HG03378 (cell line): ENCODE results near the gene AP2B1.

ENCODE experiments used
- ATAC-seq: cut with Tn5 transposase; IDR thresholded peaks from one replicate; pipeline ENCODE4 v1.9.1; 2021; ENCODE audit warnings: mild to moderate bottlenecking, moderate library complexity; ENCODE audit not compliant: unreplicated experiment

Gene AP2B1

DNA sequence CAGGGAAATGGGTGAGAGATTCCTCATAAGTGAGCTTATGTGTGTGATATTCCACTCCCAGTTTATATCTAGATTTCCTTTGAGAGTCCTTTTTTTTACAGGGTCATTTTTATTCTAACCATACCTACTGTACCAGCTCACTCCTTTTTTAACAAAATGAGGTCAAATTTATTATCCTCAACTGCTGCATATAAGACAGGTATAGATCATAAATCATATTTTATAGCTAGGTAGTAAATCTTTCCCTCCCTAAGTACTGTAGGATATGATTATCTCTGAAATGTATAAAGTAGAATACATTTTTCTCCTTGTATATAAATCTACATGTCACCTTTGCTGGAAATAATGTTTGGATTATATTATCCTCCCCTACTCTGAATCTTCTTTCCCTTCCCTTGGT, 31.5 kb downstream of the AP2B1 start:
- ATAC-seq = no peak

DNA sequence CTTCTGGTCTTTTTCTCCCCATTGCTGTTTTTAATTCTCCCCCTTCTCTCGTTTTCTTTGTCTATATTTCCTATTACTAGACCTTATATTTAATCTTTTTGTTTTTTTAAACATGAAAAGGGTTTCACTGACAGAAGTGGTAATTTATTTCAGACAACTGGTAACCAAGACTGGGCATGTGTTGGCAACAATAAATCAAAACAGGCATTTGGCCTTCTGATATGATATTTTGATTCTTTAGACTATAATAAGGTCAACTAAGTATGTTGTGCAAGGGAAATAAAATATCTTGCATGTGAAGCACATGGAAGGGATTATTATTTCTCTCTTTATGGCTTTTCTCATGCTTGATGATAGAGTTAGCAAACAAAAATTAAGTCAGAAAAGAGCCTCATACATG, 34.6 kb downstream of the AP2B1 start:
- no peak for ATAC-seq

- no peak for ATAC-seq
Measured at GRCh38 chr17:35627417-35627816, 40.3 kb downstream of the AP2B1 start.

DNA sequence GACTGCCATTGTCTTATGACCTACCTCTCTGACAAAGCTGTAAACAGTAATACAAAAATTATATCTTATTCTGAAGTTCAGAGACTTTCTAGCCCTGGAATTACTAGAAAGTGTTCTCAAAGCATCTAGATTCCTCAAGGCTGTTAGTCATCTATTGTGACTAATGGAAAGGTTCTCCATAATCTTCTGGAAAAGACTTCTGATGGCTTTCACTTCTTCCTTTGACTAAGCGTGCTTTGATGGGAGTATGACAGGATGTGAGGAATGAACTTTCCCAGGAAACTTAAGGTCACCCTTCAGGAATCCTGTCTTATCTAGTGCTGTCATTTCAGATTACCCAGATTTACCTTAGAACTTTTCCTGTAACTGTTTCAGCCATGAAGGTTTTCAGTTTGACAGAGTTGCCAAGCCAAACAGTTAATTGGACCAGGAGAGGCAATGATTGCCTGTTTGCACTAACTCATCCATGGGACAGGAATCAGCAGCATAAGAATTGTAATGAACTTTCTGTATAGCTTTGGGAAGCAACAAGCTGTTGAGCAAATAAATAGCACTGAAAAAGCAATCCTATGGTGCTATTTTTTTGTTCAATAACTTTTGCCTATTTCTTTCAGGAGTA, 43.5 kb downstream of the AP2B1 start:
- no peak for ATAC-seq

GRCh38 chr17:35641032-35641431, 53.9 kb downstream of the AP2B1 start:
- no peak for ATAC-seq

GRCh38 chr17:35645923-35646322, 58.8 kb downstream of the AP2B1 start:
- ATAC-seq = no peak

GRCh38 chr17:35651467-35651866, 64.3 kb downstream of the AP2B1 start:
- no peak for ATAC-seq

DNA sequence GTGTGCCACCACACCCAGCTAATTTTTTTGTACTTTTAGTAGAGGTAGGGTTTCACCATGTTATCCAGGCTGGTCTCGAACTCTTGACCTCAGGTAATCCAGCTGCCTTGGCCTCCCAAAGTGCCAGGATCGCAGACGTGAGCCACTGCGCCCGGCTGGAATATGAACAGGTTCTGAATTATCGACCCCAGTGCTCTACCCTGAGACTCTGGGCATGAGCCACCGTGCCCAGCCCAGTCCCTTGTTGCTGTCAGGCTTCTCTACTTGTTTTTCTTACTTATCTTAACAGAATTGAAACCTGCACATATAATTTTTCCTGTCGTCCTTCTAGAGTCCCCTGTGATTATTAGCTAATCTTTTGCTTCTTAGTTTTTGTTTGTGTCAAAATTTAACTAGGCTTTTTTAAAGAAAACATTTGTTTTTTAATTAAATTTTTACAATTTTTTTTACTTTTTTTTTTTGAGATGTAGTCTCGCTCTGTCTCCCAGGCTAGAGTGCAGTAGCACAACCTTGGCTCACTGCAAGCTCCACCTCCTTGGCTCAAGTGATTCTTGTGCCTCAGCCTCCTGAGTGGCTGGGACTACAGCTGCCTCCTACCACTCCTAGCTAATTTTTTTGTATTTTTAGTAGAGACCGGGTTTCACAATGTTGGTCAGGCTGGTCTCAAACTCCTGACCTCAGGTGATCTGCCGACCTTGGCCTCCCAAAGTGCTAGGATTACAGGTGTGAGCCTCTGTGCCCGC, 66.7 kb downstream of the AP2B1 start:
- ATAC-seq = no peak

- no peak for ATAC-seq
Measured at GRCh38 chr17:35655303-35655702, 68.2 kb downstream of the AP2B1 start.

GRCh38 chr17:35660902-35661301, 73.8 kb downstream of the AP2B1 start:
- ATAC-seq = no peak

DNA sequence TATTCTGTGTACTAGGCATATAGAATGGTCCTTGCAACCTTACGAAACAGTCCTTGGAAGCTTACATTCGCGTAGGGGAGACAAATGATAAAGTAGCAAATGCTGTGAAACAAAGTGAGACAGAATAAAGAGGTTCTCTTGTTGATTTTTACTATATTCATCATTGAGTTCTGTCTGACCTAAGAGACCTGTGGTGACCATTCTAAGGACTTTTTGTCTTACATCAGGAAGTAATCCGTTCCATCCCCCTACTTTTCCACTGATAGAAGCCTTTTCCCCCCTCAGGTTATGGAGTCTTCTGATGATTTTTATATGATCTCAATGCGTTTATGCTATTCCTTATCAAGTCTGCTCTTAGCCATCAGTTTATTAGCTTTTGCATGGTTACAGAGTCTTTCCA, 77.6 kb downstream of the AP2B1 start:
- ATAC-seq = no peak

- ATAC-seq = no peak
Measured at GRCh38 chr17:35665662-35666061, 78.5 kb downstream of the AP2B1 start.

DNA sequence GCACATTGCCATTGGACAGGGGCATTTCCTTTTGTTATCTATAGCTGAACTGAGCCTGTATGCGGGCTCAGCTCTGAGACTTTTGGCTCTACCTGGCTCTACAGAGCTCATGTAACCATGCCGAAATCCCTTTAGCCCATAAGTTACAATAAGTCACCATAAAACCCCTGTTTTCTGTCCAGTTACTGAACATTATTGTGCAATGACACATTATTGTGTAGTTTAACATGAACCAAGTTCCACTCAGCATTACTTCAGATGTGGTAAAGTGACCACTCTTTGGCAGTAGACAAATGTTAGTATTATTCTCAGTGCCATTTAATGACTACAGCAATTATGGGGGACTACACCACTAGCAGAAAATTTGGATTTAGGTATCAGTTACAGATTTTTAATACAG, 78.9 kb downstream of the AP2B1 start:
- ATAC-seq = no peak

DNA sequence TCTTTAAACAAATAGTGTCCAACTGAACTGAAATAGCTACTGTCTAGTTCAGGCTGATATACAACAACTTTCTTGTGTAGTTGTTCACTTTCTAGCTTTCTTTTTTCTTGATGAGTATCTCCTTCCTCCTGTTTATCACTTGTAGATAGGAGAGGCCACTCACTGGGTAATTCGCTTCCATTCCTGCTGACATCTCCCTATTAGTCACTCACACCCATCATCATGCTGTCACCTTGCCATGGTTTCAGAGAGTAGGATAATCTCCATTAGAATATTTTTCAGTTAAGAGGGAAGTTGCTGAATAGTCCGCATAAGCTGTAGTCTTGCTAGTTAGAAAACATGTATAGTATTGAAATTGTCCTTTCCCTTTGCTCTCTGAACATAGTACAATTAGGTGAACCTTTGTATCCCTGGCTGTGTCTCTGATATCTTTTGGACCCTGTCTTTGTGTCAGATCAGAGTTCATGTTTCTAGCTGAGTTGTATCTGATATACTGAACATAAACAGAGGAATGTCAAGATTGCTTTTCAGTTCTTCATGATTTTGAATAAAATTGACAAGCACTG, 79.9 kb downstream of the AP2B1 start:
- ATAC-seq = no peak

DNA sequence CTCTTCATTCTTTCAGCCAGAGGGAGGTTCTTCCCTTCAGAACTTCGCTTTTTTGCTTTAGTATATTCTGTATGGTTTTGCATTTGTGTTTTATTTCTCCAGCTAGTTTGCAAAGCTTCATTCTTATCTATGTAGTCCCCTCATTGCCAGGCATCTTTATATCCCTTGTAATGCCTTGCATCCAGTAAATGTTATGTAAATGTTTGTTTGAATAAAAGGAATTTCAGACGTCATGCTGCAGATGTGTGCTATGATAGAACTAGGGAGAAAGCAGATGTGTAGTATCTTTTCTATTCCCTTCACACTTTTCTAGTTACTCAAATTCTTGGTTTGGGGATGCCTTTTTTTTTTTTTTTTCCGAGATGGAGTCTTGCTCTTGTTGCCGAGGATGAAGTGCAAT, 81.7 kb downstream of the AP2B1 start:
- no peak for ATAC-seq

- no peak for ATAC-seq
Measured at GRCh38 chr17:35674552-35674951, 87.4 kb downstream of the AP2B1 start.

DNA sequence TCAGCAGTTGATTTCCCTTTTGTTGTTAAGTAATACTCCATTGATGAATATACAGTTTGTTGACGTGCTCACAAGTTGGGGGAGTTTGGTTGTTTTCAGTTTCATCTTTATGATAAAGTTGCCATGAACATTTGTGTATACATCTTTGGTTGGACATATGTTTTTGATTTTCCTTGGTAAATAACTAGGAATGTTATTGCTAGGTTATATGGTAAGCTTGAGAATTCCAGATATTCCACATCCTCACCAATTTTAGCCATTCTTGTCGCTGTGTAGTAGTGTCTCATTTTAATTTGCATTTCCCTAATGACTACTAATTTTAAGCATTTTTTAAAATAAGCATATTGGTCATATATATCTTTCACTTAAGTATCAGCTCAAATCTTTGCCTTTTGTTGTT, 89.3 kb downstream of the AP2B1 start:
- ATAC-seq = no peak

- no peak for ATAC-seq
Measured at GRCh38 chr17:35679007-35679682, 92.0 kb downstream of the AP2B1 start.

GRCh38 chr17:35683591-35683990, 96.5 kb downstream of the AP2B1 start:
- no peak for ATAC-seq

DNA sequence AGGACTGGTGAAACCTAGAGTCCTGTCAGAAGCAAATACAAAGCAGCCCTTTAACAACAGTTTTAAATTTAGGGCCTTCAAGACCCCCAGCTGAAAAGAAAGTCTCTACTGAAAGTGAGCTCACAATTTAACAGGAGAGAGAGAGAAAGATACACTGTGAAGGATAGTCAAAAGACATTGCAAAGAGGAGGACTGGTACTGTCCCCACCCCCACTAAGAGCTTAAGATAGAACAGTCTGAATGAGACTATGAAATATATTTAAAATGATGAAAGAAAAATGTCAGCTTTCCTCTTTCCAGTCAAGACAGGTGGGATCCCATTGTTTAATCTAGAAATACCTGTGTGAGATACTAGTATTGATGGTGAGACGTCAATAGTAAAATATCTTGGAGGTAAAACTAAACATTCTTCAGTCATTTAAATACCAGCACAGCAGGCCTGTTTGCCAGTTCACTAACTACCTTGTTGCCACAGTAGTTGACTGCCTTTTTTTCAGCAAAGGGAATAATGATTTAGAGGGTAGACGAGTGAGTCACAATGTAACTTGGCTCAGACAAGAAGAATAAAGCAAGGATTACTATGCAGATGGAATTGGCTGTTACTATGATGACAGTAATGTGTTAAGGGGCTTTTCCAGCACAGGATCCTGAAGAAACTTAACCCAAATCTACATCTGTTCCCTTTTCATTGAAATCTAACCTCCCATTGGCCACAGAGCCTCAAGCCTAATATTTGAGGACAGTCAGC, 97.1 kb downstream of the AP2B1 start:
- ATAC-seq = no peak

DNA sequence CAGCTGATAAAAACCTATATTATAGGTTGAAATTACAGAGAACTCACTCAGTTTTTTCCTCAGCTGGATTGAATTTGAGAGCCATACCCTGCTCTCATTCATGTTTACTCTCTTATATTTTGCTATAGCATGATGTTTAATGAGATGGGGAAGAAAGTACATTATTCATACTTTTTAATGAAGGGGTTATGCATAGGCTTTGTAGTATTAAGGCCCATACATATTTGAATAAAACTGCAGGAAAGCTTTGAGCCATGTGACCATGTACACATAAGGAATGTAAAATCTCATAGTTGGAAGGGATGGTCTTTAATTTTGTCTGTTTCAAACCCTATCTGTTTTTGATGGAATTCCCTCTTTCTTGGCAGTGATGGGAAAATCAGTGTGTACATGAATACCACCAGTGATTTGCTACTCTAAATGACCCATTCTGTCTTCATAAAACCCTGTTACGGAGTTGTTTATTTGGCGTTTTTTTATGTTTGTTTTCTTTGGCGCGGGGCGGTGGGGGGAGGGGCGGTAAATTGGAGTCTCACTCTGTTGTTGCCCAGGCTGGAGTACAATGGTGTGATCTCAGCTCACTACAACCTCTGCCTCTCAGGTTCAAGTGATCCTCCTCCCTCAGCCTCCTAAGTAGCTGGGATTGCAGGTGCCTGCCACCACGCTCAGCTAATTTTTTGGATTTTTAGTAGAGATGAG, 105.5 kb downstream of the AP2B1 start:
- ATAC-seq = no peak
